ENCODE data around the gene CLASP2. TPM values are rescaled to one million over a fixed set of nuclear protein-coding genes. Genes with fewer than 3 reads are reported as not detected.

CLASP2 gene
- polyA plus RNA-seq, 5 donors: 38.6 to 73.2 (median 61.9) TPM

DNA sequence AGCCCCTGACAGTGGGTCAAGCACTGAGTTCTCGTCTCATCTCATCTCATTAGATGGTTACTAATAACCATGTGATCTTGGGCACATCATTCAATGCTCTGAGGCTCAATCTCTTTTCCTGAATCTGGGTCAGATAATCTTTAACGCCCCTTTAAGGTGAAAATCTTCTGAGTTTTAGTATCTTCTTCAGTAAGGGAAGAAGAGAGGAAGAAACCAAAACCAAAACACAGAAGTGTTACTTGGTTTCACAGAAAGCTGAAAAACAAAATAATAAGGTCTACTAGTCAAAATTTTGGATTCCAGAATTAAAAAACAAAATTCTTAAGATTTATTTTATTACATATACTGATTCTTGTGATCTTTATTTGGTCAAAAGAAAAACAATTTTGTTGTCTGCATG, 78.2 kb downstream of the CLASP2 start:
- DNase-seq: no peak

DNA sequence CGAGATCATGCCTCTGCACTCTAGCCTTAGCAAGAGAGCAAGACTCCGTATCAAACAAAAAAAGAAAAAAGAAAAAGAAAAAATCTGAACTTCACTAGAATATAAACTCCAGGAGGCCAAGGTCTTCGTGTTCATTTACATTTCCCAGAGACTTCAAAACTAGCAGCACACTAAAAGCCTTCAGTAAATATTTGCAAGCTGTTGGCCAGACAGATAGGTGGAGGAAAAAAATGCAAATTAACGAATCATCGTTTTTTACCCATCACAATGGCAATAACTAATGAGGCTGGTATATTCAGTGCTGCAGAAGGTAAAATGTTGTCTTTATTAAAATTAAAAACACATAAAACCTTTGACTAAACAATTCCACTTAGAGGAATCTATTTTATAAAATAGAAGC, 80.6 kb downstream of the CLASP2 start:
- no peak for DNase-seq

DNA sequence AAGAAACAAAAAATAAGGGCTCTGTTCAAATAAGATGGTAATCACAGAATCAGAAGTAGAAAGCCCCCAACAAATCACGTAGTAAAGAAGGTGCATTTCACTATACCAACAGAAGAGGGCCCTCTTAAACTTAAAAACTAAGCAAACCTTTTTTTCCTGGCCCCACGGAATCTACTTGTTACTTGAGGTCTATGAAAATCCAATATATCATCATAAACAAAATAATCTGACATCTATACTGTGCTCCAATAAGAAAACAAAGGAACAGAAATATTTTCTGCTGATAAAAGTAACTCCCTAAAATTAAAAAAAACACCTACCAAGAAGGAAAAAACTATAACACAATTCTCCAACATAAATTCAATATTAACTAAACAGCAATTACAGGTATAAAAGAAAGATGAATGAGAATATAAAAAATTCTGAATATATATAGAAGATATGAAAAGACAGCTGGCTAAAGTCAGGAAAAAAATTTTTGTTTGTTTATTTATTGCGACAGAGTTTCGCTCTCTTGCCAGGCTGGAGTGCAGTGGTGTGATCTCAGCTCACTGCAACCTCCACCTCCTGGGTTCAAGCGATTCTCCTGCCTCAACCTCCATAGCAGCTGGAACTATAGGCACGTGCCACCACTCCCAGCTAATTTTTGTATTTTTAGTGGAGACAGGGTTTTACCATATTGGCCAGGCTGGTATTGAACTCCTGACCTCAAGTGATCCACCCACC, 81.8 kb downstream of the CLASP2 start:
- DNase-seq: peak in 1 of 2 donors; percentile 31

DNA sequence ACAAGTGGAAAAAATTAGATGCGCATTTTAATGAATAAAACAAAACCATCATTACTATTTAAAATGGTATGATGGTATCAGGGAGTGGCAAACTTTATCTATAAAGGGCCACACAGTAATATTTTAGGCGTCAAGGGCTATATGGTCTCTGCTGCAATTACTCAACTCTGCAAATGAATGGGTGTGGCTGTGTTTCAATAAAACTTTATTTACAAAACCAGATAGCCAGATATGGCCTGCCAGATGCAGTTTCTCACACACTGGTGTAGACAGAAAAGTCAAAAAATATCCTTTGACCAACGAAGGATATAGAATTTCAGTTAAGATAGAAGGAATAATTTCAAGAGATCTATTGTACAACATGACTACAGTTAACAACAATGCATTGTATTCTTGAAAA, 83.8 kb downstream of the CLASP2 start:
- no peak for DNase-seq

DNA sequence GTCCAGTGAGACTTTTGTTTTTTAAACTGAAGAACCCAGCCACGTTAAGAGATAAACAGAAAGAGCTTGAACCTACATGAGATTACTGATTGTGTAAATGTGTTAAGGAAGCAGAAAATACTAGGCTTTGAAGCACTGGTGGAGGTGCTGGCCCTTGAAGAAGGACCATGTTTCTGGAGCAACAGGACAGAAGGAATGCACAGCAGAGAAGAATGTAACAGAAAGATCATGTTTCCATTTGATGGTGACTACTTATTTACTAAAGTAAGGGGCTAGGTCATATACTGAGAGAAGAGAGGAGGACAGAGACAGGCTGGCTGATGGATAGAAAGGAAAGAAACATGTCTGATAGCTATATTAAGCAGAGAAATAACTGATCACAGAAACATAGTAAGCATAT, 88.8 kb downstream of the CLASP2 start:
- no peak for DNase-seq

DNA sequence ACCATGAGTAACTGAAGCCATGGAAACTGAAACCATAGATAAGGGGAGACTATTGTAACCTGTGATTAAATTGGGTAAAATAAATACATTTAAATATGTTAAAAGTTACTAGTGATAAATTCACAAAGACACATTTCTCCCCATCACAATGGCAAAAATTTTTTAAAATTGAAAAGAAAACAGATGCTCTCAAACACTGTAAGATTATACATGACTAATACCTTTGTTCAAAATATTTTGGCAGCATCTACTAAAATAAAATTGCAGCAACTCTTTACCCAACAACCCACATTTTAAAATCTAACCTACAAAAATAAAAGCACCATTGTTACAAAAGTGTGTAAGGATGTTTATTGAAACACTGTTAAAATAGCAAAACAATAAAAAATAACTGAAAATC, 93.3 kb downstream of the CLASP2 start:
- no peak for DNase-seq

DNA sequence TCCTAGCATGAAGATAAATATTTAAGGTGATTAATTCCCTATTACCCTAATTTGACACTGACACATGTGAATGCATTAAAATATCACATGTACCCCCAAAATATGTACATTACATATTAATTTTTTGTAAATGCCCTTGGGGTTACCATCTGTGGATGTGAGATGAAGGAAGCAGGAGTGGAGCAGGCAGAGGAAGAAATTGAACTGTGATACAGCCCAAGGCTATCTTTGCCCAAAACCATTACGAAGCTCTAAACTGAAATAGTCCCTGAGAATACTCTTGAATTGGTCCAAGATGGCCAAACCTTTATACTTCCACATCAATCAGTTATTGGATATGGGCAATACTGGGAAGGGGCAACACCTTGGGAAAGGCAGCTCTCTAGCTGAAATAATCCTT, 105.0 kb downstream of the CLASP2 start:
- no peak for DNase-seq

DNA sequence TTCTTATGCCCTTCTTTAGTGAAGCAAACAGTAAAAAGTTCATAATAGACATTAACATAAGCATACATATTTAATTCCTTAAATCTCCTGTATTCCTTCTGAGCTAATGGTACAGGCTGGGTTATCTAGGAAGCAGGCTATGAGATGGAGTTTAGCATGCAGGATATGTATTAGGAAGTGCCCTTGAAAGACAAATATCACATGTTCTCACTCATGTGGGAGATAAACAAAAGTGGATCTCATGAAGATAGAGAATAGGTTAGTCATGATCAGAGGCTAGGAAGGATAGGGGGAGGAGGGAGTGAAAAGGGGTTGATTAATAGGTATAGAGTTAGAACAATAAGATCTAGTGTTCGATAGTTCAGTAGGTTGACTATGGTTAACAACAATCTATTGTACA, 105.4 kb downstream of the CLASP2 start:
- DNase-seq: no peak

DNA sequence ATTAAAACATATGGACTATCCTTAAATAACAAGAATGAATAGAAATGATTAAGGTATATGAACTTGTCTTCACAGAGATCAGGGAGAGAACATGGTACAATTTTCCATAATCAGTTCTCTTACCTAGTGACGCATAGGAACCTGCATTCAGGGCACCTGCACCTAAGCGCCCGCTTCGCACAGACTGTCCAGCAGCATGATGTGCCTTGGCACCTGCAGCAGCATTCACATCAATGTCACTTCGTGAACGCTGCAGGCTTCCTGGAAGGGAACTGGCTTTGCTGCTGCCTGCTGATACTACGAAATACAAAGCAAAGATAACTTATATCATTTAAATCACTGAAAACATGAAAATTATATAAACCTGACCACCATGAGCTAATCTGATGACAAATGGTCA, 115.2 kb downstream of the CLASP2 start:
- DNase-seq: no peak

DNA sequence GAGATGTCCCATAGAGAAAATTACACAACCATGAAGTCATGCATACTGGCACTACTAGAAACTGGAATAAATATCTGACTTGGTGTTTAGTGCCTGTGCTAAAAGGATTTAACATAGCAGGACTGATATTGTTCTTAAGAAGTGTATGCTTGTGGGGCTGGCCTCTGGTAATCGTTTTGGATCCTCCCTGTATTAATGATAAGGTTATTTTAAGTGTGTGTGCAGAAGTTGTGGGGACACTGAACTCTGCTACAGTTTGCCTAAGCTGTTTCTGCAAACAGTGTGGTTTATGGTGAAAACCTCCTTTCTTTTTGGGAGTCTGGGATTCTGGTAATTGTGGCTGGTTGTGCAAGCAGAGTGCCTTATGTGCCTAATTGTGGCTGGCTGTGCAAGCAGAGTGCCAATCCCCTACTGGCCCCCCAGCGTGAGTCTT, 120.8 kb downstream of the CLASP2 start:
- no peak for DNase-seq

DNA sequence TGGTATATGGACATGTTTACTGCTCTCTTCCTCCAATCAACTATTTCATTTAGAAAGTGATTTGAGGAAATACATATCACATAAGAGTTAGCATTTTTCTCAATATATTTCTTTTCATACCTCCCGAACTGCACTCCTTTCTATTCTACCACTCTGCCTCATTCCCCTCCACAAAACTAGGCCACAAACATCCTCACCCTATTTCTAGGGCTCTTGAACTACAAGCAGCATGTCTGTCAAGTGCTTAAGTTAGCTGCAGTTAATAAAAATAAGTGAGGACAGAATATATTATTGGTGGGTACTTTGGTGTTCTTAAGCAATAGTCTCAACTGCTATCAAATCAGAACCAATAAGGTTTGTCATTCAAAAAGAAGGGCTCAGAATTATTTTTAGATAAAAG, 125.1 kb downstream of the CLASP2 start:
- DNase-seq: no peak

DNA sequence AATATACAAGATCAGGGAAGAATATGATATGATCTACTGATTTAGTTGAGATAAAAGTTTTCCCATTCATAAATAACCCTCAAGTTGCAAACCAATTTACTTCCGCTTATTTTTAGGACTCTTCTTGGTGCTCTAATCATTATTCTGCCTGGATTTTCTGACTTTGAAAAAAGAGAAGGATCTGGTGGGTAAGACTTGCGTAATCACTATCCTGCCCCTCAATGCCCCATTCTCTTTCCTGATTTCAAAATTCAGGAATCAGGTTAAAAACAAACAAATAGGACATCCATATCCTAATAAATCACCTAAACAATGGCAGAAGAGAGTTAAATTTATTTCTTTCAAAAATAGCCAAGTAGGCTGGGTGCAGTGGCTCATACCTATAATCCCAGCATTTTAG, 127.5 kb downstream of the CLASP2 start:
- no peak for DNase-seq

DNA sequence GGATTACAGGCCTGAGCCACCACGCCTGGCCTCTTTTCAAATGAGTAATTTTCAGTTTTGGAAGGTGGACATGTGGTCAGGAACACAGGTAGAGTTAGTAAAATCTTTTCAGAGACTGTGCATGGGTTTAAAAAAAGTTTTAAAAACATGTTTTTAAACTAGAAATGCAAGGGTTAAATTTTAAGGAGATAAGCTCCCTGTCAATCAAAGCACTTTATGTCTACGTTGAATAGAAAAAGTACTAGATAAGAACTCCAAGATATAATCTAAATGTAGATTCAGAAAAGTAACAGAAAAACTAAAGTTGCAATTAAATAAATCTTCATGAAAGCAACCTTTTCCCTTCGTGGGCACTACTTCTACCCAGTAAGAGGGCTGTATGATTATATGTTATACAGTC, 131.7 kb downstream of the CLASP2 start:
- DNase-seq: no peak

DNA sequence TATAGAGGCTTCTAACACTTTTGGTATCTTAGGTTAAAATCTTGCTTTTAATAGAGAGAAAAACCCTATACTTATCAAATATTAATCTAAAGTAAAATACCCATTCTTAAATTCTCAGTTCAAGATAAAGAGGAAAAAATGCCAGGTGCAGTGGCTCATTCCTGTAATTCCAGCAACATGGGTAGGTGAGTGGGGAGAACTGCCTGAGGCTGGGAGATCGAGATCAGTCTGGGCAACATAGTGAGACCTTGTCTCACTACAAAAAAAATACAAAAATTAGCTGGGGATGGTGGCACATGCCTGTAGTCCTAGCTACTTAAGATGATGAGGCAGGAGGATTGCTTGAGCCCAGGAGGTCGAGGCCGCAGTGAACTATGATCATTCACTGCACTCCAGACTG, 135.8 kb downstream of the CLASP2 start:
- DNase-seq: no peak

DNA sequence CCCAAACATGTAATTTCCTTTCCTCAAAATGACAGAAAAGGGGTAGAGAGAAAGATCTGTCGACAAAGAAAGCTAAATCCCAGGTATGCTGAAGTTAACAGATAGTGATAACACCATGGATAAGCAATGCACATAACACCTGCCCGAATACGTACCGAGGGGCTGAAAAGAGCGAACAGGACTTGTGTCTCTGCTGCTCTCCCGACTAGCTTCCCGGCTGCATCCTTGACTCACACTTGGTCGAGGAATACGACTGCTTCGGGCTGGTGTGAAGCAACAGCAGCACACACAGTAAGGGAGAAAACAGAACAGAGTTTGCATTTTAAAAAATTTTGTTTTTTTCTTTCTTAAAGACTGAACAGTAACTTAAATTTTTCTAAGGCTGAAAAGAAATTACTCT, 136.4 kb downstream of the CLASP2 start:
- no peak for DNase-seq

DNA sequence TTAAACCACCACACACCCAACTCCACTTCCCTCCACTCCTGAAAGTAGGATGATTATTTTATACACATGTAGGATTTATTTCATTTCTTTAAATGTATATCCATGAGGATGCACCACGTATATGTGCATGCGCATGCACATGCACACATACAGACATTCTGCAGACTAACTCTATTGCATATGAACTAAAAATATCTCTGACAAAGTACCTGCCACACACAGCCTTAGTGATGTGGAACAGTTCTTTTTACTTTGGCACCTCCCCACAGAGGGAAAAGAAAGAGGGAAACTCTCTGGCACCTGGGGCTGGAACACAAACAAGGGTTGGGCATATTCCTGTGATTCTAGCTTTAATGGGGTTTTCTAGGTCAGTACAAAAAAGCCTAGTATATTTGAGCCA, 138.2 kb downstream of the CLASP2 start:
- no peak for DNase-seq

DNA sequence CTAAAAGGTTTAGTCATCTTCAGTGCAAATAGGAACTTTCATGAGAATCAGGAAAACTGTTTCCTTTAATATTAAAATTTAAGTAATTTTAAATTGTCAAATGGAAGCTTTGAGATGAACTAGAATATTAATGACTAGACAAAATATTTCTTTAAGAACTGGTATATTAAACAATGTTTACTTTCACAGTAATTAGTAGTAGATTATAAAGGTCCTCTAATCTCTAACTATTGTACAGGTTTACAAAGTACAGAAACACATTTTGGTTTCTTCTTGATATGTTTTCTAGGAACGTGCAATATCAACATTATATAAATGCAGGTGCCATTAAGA, 138.9 kb downstream of the CLASP2 start:
- DNase-seq: no peak

DNA sequence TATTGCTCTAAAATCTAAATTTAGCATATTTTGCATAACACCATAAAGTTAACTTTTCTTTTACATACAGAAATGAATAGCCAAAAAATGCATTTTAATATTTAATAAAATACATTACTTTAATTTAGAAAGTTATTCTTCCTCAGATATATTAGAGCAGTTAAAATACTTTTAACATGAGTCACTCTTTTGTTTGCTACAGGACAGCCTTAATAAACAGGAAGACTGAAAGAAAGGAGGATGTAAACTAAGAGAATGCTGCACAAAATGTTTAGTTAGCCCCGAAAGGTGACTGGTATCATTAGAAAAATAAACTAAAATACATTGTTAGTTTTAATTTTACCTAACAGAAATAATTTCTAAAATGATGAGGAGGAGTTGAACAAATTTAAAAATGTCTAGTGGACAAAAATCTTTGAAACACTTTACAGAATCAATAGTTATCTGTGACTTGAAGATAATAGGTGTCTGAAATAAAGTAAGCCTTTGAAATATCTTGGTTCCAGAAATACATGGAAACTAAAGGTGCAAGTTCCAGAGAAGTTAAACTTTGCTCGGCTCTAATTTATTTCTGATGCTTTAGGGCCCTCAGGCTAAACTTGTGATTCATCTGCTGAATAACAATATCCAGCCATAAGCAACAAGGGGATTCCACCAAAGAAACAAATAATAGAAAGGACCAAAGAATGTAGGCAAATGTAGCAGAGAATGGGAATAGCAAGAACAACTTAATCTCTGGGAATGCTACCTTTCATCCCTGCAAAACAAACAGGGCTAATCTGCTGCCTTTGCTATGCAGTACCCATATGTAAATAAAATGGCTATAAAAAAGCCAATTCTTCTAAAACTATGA, 139.5 kb downstream of the CLASP2 start:
- DNase-seq: no peak

DNA sequence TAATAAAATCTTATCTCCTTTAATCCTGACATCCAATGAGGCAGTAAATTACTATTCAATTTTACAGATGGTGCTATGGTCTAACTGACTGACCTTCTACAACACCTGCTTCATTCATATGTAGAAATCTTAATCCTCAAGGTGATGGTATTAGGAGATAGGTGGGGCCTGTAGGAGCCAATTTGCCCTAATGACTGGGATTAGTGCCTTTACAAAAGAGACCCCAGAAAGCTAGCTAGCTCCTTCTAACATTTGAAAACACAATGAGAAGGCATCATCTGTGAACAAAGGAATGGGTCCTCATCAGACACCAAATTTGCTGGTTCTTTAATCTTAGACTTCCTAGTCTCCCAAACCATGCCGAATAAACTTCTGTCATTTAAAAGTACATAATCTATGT, 140.5 kb downstream of the CLASP2 start:
- no peak for DNase-seq

DNA sequence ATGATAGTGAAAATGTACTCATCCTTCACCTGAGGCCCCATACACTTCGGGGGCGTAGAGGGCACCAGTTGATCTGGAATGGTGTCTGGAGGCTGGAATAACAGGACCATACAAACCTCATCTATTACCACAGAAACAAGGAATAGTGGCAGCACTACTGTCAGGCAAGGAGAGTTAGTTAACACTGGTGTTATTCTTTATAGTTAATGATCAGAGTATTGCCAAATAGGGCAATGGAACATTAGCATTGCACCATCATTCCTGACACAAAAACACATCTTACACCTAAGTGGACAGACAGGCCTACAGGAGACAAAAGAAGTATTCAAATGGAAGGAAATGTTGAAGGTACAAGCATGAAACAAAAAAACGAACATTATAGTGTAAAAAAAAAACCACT, 140.9 kb downstream of the CLASP2 start:
- no peak for DNase-seq

DNA sequence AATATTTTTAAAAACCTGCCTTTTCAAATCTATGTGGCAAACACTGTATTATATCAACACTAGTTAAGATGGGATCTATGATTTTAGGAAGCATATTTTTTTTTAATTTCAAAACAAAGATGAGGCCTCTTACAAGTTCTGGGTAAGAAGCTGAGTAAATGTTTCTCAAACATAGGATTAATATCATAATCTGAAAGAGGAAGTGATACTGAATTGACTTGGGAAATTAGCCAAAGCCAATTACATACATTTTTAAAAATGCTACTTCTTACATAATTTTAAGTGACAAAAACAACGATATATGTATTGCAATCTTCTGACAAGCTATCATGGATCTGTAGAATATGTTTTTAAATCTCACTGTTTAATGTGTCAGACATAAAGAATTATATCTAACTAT, 142.7 kb downstream of the CLASP2 start:
- no peak for DNase-seq

DNA sequence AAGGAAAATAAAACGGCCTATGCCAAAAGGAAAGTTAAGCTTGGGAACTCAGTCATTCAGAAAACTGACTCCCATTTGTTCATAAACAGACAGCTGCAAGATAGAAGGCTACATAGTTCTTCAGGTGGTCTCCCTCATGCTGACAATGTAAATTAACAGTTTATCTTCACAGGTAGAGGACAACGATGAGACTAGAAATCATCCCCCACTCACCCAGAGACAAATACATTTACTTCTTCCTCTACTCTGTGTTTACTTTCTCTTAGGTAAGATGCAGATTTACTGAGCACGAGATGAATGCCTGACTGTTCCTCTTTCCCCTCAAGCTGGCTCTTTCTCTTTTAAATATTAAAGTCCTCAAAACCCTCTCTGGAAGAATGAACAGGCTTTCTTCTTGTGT, 160.2 kb downstream of the CLASP2 start:
- no peak for DNase-seq

DNA sequence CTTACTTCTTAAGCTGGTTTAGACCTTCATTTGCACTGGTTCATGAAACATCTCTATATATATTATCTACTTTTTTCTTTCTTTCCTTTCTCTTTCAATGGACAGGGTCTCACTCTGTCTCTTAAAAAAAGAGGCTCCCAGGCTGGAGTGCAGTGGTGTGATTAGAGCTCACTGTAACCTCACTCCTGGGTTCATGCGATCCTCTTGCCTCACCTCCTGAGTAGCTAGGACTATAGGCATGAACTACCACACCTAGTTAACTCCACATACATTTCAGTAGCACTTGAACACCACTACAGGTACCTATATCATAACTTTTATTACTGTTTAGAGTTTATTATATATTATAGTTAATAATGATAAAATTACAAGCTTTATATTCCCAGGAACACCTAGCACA, 160.8 kb downstream of the CLASP2 start:
- no peak for DNase-seq

DNA sequence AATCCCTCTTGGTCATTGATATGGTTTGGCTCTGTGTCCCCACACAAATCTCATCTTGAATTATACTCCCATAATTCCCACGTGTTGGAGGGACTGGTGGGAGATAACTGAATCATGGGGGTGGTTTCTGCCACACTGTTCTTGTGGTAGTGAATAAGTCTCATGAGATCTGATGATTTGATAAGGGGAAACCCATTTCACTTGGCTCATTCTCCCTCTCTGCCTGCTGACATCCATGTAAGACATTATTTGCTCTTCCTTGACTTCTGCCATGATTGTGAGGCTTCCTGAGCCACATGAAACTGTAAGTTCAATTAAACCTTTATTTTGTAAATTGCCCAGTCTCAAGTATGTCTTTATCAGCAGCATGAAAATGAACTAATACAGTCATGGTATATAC, 171.0 kb downstream of the CLASP2 start:
- DNase-seq: no peak

Data from right lung (tissue), 5 donors.